Dendritic cell treated with granulocyte-macrophage colony-stimulating factor and Interleukin-4, amounts not matched to agents 40 ng/mL and 50 ng/mL, for 4 days (primary cell): Measurements from ENCODE around the gene ATXN7.
A peak's percentile ranks its signal among the peaks of the same experiment; 100 is the strongest.

ENCODE experiments used
- H3K27ac Mint-ChIP-seq: one replicate; pipeline ENCODE4 v1.8.0; 2022; ENCODE audit warnings: mild to moderate bottlenecking, mixed read lengths
- H3K27me3 Mint-ChIP-seq: one replicate; pipeline ENCODE4 v1.8.0; 2022; ENCODE audit warnings: mild to moderate bottlenecking, mixed read lengths
- H3K36me3 Mint-ChIP-seq: one replicate; pipeline ENCODE4 v1.8.0; 2022; ENCODE audit warnings: low read depth, mixed read lengths
- H3K4me1 Mint-ChIP-seq: one replicate; pipeline ENCODE4 v1.8.0; 2022; ENCODE audit warnings: low read depth, mixed read lengths
- H3K4me3 Mint-ChIP-seq: one replicate; pipeline ENCODE4 v1.8.0; 2022; ENCODE audit warnings: mild to moderate bottlenecking, moderate library complexity, mixed read lengths
- H3K9me3 Mint-ChIP-seq: one replicate; pipeline ENCODE4 v1.8.0; 2022; ENCODE audit warnings: mixed read lengths
- intact Hi-C: fragments of 100-400 bp; cut with micrococcal nuclease; formaldehyde crosslinking; loops from one replicate; pipeline ENCODE4 v1.15.0; 2022

Gene ATXN7, protein sequence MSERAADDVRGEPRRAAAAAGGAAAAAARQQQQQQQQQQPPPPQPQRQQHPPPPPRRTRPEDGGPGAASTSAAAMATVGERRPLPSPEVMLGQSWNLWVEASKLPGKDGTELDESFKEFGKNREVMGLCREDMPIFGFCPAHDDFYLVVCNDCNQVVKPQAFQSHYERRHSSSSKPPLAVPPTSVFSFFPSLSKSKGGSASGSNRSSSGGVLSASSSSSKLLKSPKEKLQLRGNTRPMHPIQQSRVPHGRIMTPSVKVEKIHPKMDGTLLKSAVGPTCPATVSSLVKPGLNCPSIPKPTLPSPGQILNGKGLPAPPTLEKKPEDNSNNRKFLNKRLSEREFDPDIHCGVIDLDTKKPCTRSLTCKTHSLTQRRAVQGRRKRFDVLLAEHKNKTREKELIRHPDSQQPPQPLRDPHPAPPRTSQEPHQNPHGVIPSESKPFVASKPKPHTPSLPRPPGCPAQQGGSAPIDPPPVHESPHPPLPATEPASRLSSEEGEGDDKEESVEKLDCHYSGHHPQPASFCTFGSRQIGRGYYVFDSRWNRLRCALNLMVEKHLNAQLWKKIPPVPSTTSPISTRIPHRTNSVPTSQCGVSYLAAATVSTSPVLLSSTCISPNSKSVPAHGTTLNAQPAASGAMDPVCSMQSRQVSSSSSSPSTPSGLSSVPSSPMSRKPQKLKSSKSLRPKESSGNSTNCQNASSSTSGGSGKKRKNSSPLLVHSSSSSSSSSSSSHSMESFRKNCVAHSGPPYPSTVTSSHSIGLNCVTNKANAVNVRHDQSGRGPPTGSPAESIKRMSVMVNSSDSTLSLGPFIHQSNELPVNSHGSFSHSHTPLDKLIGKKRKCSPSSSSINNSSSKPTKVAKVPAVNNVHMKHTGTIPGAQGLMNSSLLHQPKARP

DNA sequence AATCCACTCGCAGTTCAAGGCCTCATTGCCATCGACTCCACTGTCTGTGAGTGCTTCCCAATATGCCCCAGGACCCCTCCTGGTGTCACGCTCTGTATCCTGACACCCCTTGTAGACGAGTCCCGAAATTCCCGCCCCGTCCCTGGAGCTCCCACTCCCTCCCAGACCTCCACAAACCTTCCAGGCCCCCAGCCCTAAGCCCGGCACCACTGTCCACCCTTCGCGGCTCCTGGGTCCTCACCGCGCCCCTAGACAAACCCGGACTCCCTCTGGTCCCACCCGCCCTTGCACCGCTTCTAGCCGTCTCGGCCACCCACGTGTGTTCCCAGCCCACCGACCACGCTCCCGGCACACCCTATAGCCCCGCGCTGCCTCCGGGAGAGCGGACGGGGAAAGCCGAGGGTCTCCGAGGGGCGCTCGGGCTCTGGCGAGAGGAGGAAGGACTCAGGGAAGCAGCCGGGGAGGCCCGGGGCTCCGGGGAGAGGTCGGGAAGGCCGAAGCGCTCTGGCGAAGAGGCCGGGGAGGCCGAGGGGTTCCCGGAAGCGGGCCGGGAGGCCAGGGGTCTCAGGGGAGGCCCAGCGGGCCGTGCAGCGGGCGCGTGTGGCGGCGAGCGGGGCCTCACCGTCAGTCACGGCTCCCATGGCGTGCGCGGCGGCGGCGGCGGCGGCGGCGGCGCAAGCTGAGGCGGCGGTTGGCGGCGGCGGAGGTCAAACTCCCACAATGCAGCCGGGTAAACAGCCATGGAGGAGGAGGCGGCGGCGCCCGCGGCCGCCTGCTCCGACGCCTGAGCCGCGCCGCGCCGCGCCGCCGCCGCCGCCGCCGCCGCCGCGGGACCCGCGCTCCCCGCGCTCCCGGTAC, at the start of gene ATXN7, which contains the start of gene THOC7:
Gene ATXN7 (plus strand): TSS at position 718 of the 858 bp plus-strand sequence. CDS start 48,732 bp downstream, outside the sequence.
Gene THOC7 (minus strand): TSS at position 656 of the 858 bp plus-strand sequence. CDS start 15 bp downstream, at position 641.
- peak within 1 kb of the TSS; percentile 94 for H3K4me3 Mint-ChIP-seq
- H3K36me3 Mint-ChIP-seq = peaks cover 27% of the 10 kb centered on the region
- H3K27ac Mint-ChIP-seq = peak within 1 kb of the TSS; percentile 95
- H3K27me3 Mint-ChIP-seq = no peaks in the 10 kb centered on the region
- H3K4me1 Mint-ChIP-seq = peaks cover 54% of the 10 kb centered on the region
- H3K9me3 Mint-ChIP-seq = no peaks in the 10 kb centered on the region
- intact Hi-C loops = loop anchor here (1.0 to 5.0 kb wide), 3 partner anchors 49 to 160 kb away; partner anchors contain the start of genes PSMD6 and SCAANT1

DNA sequence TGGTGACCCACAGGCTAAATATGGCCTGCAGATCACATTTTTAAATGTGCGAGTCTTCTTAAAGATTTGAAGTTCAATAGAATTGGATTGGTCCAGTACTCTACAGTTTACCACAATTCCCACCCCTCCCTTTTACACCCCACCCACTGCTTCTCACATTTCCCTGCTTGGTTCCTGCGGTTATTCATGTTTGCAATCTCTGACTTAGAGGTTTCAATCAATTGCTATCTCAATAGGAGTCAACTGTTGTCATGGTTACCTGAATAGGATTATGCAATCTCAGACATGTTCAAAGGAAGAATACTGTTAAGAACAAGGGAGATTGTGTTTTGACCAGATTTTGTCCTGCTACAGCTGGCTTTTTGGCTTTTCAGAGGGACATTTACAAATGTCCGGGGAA, 49.4 kb upstream of the ATXN7 start:
- no peaks in the 10 kb centered on the region for H3K27me3 Mint-ChIP-seq
- H3K4me1 Mint-ChIP-seq = peaks cover 5% of the 10 kb centered on the region
- no peak overlapping the region for H3K4me3 Mint-ChIP-seq
- intact Hi-C loops = no loop called here
- H3K27ac Mint-ChIP-seq = no peak overlapping the region
- H3K9me3 Mint-ChIP-seq = no peaks in the 10 kb centered on the region
- peaks cover 7% of the 10 kb centered on the region for H3K36me3 Mint-ChIP-seq

DNA sequence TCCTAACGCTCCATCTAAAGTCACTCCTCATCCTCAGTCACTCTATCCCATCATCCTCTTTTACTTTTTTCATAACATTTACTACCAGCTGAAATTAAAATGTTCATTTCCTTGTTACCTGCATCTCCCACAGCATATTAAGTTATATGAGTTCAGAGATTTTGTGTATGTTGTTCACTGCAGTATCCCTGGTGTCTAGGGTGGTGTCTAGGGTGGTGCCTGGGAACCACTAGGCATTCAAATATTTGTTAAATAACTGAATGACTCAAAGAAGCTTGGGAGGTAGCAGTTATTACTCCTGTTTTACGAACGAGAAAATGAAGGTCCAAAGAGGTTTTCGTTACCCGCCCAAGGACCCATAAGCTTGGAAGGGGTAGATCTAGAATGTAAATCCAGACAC, 46.4 kb upstream of the ATXN7 start:
- Mint-ChIP-seq H3K9me3 (no peaks in the 10 kb centered on the region), H3K36me3 (peaks cover 7% of the 10 kb centered on the region), H3K4me3 (no peak overlapping the region), H3K4me1 (no peaks in the 10 kb centered on the region), H3K27me3 (no peaks in the 10 kb centered on the region), H3K27ac (no peak overlapping the region)
- intact Hi-C loops = loop anchor here (5.0 kb wide), 1 partner anchor 1485 kb away; no protein-coding TSS in a partner anchor

DNA sequence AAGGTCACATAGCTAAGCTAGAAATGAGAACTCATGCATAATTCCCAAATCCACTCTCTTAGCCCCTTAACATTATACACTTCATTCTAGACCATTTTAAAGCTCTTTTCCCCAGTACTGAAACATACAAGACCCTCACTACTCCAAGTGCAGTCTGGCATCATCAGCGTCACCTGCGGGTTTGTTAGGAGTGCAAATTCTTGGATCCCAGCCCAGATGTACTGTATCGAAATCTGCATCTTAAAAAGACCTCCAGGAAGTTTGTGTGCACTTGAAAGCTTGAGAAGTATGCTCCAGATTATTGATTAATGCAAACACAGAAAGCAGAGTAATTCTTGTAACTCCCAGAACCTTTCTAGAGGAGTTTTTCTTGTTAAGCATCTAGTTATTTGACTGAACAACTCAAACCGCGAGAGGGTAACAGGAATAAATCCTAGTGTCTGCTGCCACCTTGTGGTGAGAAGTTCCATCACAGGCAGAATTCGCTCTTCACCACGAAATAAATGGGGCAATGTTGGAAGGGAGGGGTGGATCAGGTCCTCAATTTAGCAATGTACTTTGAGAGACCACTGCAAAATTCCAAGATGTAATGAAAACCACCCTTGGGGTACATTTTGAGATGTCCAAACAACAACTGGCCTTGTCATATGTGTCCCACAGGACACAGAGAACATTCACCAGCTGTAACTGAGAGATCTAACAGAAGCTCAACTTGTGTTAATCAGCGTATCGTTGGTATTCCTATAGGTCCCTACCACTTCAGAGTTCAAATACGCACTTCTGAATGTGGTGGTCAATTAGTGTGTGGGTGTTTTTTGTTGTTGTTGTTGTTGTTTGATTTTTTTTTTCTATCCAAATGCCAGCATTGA, 45.2 kb upstream of the ATXN7 start:
- H3K36me3 Mint-ChIP-seq = peaks cover 7% of the 10 kb centered on the region
- H3K27ac Mint-ChIP-seq = no peak overlapping the region
- intact Hi-C loops = loop anchor here (1.0 to 5.0 kb wide), 2 partner anchors 469 to 1486 kb away; no protein-coding TSS in a partner anchor
- H3K4me1 Mint-ChIP-seq = no peaks in the 10 kb centered on the region
- H3K9me3 Mint-ChIP-seq = no peaks in the 10 kb centered on the region
- no peak overlapping the region for H3K4me3 Mint-ChIP-seq
- no peaks in the 10 kb centered on the region for H3K27me3 Mint-ChIP-seq

DNA sequence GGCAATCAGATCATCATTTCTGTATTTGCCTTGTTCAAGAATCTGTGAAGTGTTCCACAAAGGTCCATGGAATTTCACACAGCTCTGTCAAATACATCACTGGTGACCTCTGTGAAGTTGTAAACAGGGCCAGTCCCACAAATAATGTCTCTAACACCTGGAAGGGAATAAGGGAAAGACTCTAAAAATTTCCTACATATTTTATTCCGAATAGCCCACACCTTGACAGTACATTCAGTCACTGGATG, 44.6 kb upstream of the ATXN7 start, which contains the start of gene C3orf49:
Gene C3orf49 (plus strand): TSS at position 149 of the 248 bp plus-strand sequence. CDS start 173 bp downstream, outside the sequence.
- H3K4me3 Mint-ChIP-seq = no peak within 1 kb of the TSS
- H3K4me1 Mint-ChIP-seq = no peaks in the 10 kb centered on the region
- no peaks in the 10 kb centered on the region for H3K27me3 Mint-ChIP-seq
- H3K9me3 Mint-ChIP-seq = no peaks in the 10 kb centered on the region
- H3K36me3 Mint-ChIP-seq = peaks cover 7% of the 10 kb centered on the region
- H3K27ac Mint-ChIP-seq = no peak within 1 kb of the TSS
- intact Hi-C loops = loop anchor here (5.0 kb wide), 1 partner anchor 1487 kb away; no protein-coding TSS in a partner anchor

DNA sequence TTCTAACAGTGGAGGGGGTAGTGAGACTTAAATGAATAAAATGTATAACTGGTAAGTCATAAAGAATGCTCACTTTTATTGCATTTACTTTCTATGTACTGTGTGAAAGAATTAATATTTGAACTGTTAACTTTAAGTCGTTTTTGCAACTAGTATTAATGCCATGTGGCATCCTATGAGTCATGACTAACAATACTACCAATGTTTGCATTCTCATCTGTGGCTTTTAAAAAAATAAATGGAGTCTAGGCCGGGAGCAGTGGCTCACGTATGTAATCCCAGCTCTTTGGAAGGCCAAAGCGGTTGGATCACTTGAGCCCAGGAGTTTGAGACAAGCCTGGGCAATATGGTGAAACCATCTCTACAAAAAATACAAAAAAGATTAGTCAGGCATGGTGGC, 39.4 kb upstream of the ATXN7 start:
- intact Hi-C loops = no loop called here
- Mint-ChIP-seq H3K9me3 (no peaks in the 10 kb centered on the region), H3K36me3 (peaks cover 18% of the 10 kb centered on the region), H3K27me3 (no peaks in the 10 kb centered on the region), H3K4me3 (no peak overlapping the region), H3K4me1 (no peaks in the 10 kb centered on the region), H3K27ac (no peak overlapping the region)

DNA sequence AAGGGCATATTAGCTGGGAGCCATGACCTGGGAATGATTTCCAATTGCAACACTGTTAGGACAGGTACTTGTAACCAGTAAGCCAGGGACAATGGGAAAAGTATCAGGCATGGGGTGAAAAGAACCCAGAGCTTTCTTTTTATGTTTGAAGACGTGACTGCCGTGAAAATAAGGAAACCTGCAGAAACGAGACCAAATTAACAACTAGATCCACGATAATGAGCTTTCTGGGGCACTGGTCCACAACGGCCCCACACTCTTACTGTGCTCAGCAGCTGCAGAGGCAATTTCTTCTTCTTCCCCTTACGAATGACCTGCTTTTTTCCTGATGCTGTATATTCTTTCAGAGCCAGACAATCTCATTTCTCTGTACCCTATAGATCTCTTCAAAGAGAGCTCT, 33.1 kb upstream of the ATXN7 start:
- Mint-ChIP-seq H3K4me3 (no peak overlapping the region), H3K27me3 (no peaks in the 10 kb centered on the region), H3K4me1 (no peaks in the 10 kb centered on the region), H3K27ac (no peak overlapping the region), H3K36me3 (peaks cover 73% of the 10 kb centered on the region), H3K9me3 (no peaks in the 10 kb centered on the region)
- intact Hi-C loops = no loop called here

DNA sequence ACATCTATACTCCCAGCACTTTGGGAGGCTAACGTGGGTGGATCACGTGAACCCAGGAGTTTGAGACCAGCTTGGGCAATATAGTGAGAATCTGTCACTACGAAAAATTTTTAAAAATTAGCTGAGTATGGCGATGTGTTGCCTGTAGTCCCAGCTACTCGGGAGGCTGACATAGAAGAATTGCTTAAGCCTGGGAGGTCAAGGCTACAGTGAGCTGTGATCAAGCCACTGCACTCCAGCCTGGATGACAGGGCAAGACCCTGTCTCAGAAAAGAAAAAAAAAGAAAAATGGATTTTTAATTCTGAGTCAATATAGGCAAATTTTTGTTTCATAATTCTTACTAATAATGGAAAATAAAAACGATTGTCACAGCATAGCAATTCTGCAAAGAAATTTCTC, 31.3 kb upstream of the ATXN7 start:
- no peaks in the 10 kb centered on the region for H3K27me3 Mint-ChIP-seq
- intact Hi-C loops = no loop called here

DNA sequence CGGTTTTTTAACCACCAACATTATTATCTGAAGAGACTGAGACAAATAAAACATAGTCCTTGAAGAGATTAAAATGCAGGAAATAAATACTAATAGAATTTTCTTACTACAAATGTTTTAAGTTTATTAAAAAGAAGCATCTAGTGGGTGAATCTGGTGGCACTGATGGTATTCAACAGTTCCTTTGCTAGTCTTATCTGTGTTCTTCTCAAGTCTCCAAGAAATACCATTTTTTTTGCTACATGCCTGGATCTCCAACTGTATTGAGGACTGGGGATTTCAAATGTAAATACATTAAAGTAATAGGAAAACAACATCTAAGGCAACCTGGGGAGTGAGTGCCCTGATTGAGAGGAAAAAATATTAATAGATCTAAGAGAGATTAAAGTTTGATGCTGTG, 22.0 kb upstream of the ATXN7 start:
- Mint-ChIP-seq H3K4me1 (no peaks in the 10 kb centered on the region), H3K27me3 (no peaks in the 10 kb centered on the region), H3K4me3 (no peak overlapping the region), H3K36me3 (peaks cover 19% of the 10 kb centered on the region), H3K27ac (no peak overlapping the region), H3K9me3 (no peaks in the 10 kb centered on the region)
- intact Hi-C loops = no loop called here

More for the DNA sequence above, 31.3 kb upstream of the ATXN7 start:
- H3K9me3 Mint-ChIP-seq = no peaks in the 10 kb centered on the region
- H3K36me3 Mint-ChIP-seq = peaks cover 61% of the 10 kb centered on the region
- no peaks in the 10 kb centered on the region for H3K4me1 Mint-ChIP-seq
- no peak overlapping the region for H3K27ac Mint-ChIP-seq
- no peak overlapping the region for H3K4me3 Mint-ChIP-seq

DNA sequence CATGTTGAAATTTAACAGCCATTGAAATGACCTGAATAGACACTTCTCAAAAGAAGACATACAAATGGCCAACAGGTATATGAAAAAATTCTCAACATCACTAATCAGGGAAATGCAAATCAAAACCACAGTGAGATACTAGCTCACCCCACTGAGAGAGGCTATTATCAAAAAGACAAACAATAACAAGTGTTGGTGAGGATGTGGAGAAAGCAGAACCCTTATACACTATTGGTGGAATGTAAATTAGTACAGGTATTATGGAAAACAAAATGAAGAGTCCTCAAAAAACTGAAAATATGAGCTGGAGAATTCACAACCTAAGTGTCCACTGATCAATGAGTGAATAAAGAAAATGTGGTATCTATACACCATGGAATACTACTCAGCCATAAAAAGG, 21.5 kb upstream of the ATXN7 start:
- H3K27ac Mint-ChIP-seq = no peak overlapping the region

DNA sequence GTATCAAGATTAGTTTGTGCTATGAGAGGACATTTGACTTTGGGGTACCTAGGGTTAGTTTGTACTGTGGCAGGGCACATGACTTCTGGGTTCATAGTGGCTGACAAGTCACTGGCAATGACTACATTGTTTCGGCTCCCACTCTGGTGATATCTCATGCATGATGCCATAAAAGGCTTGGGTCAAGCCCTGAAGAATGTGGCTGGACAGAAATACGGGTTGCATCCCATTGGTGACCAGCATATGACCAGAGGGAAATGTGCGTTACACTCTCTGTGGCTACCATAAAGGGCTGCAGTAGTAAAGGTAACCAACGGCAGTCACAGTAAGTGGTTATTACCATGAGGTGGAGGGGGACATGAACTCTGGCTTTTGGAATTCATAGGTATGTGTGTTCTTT, 18.5 kb upstream of the ATXN7 start:
- H3K27ac Mint-ChIP-seq = no peak overlapping the region

More for the DNA sequence above, 21.5 kb upstream of the ATXN7 start:
- Mint-ChIP-seq H3K36me3 (peaks cover 19% of the 10 kb centered on the region), H3K9me3 (no peaks in the 10 kb centered on the region), H3K4me3 (no peak overlapping the region), H3K4me1 (no peaks in the 10 kb centered on the region), H3K27me3 (no peaks in the 10 kb centered on the region)
- intact Hi-C loops = no loop called here

DNA sequence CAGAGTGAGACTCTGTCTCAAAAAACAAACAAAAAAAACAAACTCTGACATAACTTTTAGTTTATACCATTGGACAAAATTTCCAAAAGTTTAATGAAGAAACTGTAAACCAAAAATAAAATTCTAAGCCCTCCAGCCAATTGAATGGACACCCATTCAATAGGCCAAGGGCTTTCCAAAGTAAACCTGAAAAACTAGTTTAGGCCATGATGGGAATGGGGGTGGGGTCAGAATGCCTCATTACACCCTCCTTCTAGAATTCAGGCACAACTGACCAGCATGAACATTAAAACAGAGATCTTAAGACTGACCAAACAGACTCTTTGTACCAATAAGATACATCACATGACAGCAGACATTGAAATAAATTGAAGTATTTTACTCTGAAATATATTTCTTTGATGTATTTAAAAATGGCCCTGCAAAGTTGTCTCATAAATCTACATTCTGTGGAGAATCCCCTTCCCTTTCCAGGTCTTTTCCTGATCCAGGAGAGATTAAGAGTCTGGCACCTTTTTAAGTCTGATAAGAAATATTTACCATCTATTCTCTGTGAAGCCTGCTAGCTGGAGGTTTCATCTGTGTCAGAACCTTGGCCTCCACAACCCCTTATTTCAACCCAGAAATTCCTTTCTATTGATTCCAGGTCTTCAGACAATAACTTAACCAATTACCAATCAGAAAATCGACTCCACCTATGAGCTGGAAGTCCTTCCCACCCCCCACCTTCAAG, 15.8 kb upstream of the ATXN7 start:
- Mint-ChIP-seq H3K27ac (no peak overlapping the region), H3K4me1 (no peaks in the 10 kb centered on the region), H3K27me3 (no peaks in the 10 kb centered on the region), H3K4me3 (no peak overlapping the region), H3K36me3 (peaks cover 10% of the 10 kb centered on the region), H3K9me3 (no peaks in the 10 kb centered on the region)
- intact Hi-C loops = no loop called here

More for the DNA sequence above, 18.5 kb upstream of the ATXN7 start:
- peaks cover 14% of the 10 kb centered on the region for H3K36me3 Mint-ChIP-seq
- H3K27me3 Mint-ChIP-seq = no peaks in the 10 kb centered on the region
- intact Hi-C loops = no loop called here
- H3K4me3 Mint-ChIP-seq = no peak overlapping the region
- H3K9me3 Mint-ChIP-seq = no peaks in the 10 kb centered on the region
- H3K4me1 Mint-ChIP-seq = no peaks in the 10 kb centered on the region
